Testis (tissue), 3 donors: ENCODE data around the gene RIPOR2. TPM values are rescaled to one million over a fixed set of nuclear protein-coding genes. Genes with fewer than 3 reads are reported as not detected.

ENCODE experiments used
- DNase-seq: peaks from one replicate; pipeline ENCODE4 v3.0.0-alpha.2; 2019
- H3K27ac ChIP-seq, 2 donors: fragments of 200-600 bp; sonication (generic); one replicate each; pipeline ENCODE4 v1.5.1; 2019
- H3K27me3 ChIP-seq: fragments of 200-600 bp; sonication (generic); one replicate; pipeline ENCODE4 v1.5.1; 2019
- H3K36me3 ChIP-seq: fragments of 200-600 bp; sonication (generic); one replicate; pipeline ENCODE4 v1.5.1; 2017; ENCODE audit warnings: low read depth; ENCODE audit errors: missing control alignments
- H3K4me1 ChIP-seq: fragments of 200-600 bp; sonication (generic); one replicate; pipeline ENCODE4 v1.5.1; 2019
- H3K4me3 ChIP-seq, 2 donors: fragments of 200-600 bp; sonication (generic); one replicate each; pipeline ENCODE4 v1.5.1; 2017 to 2019
- H3K9me3 ChIP-seq: fragments of 200-600 bp; sonication (generic); one replicate; pipeline ENCODE4 v1.5.1; 2017
- POLR2A ChIP-seq: fragments of 450-650 bp; IDR thresholded peaks from one replicate; pipeline ENCODE4 v1.6.1; 2017; ENCODE audit warnings: antibody characterized with exemption, mild to moderate bottlenecking, moderate library complexity
- WGBS, 2 donors: methylation state at CpG; one replicate each; pipeline ENCODE4 v1.1.5; 2018; 5-methylcytosine and 5-hydroxymethylcytosine counted together
- intact Hi-C: fragments of 100-400 bp; cut with DNase I; formaldehyde crosslinking; loops from one replicate; pipeline ENCODE4 v1.15.1; 2023; ENCODE audit warnings: low total_unique reads
- polyA plus RNA-seq: library from polyadenylated mRNA; stranded (reverse); fragments of 350-450 nt; fragmentation: Illumina TruSeq; extraction: RNeasy Lipid Tissue Mini Kit (QIAGEN cat#74804); gene quantifications from one replicate; pipeline ENCODE4 v1.2.3, GENCODE V29; 2014; ENCODE audit warnings: low read depth, low replicate concordance; ENCODE audit not compliant: insufficient read depth
- total RNA-seq, 2 donors: library from RNA; depleted of rRNA; stranded (reverse); fragments of >200 nt; gene quantifications; one replicate each; pipeline ENCODE4 v1.2.3, GENCODE V29; 2016
- TF ChIP-seq, protein P1 (sequence below), 3 experiments: fragments of 450-650 bp in 2 of 3; fragments of 200-600 bp in 1 of 3; sonication (generic) in 1 of 3; IDR thresholded peaks; one replicate each; pipeline ENCODE4 v1.5.1; 2016 to 2019; ENCODE audit warnings: antibody characterized with exemption in 3 of 3, mild to moderate bottlenecking in 2 of 3, moderate library complexity in 1 of 3

Gene RIPOR2
- total and polyA plus RNA-seq, 3 donors from 2014 or later = 3.7 to 15.1 (median 10.0) TPM

GRCh38 chr6:24899136-24899996 is 36.4 kb downstream of the RIPOR2 start:
- Histone ChIP-seq H3K27ac (no peak overlapping the region), H3K9me3 (no peaks in the 10 kb centered on the region), H3K27me3 (no peaks in the 10 kb centered on the region), H3K4me1 (no peaks in the 10 kb centered on the region), H3K36me3 (no peaks in the 10 kb centered on the region), H3K4me3 (no peak overlapping the region)
- no peak for TF ChIP-seq POLR2A
- TF ChIP-seq, protein P1, sequence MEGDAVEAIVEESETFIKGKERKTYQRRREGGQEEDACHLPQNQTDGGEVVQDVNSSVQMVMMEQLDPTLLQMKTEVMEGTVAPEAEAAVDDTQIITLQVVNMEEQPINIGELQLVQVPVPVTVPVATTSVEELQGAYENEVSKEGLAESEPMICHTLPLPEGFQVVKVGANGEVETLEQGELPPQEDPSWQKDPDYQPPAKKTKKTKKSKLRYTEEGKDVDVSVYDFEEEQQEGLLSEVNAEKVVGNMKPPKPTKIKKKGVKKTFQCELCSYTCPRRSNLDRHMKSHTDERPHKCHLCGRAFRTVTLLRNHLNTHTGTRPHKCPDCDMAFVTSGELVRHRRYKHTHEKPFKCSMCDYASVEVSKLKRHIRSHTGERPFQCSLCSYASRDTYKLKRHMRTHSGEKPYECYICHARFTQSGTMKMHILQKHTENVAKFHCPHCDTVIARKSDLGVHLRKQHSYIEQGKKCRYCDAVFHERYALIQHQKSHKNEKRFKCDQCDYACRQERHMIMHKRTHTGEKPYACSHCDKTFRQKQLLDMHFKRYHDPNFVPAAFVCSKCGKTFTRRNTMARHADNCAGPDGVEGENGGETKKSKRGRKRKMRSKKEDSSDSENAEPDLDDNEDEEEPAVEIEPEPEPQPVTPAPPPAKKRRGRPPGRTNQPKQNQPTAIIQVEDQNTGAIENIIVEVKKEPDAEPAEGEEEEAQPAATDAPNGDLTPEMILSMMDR (IDR thresholded peaks at IDR 0.05) = no peak
- intact Hi-C loops = no loop called here
- DNase-seq = no peak
- 69 to 81% methylated on average over 8 of the region's 8 CpGs for WGBS, 2 donors

DNA sequence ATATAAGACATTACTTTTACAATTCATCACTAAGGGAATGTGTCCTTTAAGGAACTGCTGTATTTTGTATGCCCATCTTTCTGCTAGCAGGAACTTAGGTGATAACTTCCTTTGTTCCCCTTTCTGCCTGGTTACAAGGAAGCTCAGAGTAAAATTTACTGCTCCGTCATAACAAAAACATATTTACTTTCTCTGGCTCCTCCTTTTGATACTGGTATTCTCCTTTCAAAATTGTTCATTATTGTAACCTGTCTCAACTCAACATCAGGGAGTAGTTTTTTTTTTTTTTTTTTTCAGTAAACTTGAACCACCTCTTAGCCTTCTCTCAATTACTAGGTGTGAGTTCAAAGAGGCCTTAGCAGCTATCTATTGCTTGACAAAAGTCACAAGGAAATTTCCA is 37.1 kb downstream of the RIPOR2 start:
- no peak for DNase-seq
- TF ChIP-seq POLR2A = no peak
- TF ChIP-seq, protein P1 (IDR thresholded peaks at IDR 0.05) = no peak

DNA sequence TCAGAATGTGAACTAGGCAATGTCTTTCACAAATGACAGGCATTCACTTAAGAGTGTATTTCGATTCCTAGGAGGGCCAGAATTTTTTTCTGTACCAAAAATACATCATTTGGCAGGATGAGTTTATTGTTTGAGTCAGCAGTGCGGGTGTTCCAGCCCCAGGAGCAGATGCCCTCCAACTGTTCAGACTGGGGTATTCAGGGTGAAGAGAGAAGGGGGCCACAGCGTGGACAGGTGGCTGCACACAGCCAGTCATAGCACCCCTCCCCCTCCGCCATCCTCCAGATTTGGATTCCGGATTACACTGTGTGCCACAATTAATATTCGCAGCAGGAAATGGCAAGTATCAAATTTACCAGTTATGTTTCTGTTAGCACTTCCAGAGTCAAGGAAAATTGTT is 38.6 kb downstream of the RIPOR2 start:
- no peak for TF ChIP-seq POLR2A
- TF ChIP-seq, protein P1 (IDR thresholded peaks at IDR 0.05) = no peak
- H3K9me3 ChIP-seq = no peaks in the 10 kb centered on the region
- no peaks in the 10 kb centered on the region for H3K27me3 ChIP-seq
- no peaks in the 10 kb centered on the region for H3K4me1 ChIP-seq
- intact Hi-C loops = no loop called here
- no peak for DNase-seq
- no peak overlapping the region for H3K27ac ChIP-seq
- 90 to 91% methylated on average over 6 of the region's 6 CpGs for WGBS, 2 donors
- H3K4me3 ChIP-seq = no peak overlapping the region
- H3K36me3 ChIP-seq = no peaks in the 10 kb centered on the region

More for the DNA sequence above, 37.1 kb downstream of the RIPOR2 start:
- Histone ChIP-seq H3K36me3 (no peaks in the 10 kb centered on the region), H3K27ac (no peak overlapping the region), H3K27me3 (no peaks in the 10 kb centered on the region), H3K4me1 (no peaks in the 10 kb centered on the region), H3K4me3 (no peak overlapping the region), H3K9me3 (no peaks in the 10 kb centered on the region)
- WGBS, 2 donors = 0 to 90% methylated on average over 1 of the region's 1 CpG
- intact Hi-C loops = no loop called here

DNA sequence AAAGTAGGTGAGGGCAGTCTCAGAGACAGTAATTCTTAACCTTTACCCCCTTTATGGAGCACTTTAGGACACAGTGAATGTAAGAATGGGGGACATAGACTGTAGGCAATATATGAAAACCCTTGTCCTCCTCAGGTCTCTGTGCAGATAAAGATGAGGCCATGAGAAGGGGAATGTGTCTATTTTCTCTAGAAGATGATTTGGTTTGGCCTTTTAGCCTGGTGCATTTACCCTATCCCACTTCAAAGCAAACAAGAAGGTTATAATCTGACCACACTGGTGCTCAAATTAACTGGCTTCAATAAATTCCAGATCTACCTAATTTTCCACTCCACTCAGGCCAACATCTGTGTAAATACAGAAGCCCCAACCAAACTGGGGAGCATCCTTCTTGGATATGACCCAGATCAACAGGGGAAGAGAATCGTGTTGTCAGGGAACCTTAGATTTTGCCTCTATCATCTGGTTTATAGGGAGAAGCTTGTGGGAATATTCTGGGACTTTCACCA is 42.4 kb downstream of the RIPOR2 start:
- H3K4me3 ChIP-seq = no peak overlapping the region
- WGBS, 2 donors = 70 to 74% methylated on average over 1 of the region's 1 CpG
- H3K27ac ChIP-seq = no peak overlapping the region
- H3K9me3 ChIP-seq = no peaks in the 10 kb centered on the region
- intact Hi-C loops = no loop called here
- TF ChIP-seq POLR2A = no peak
- TF ChIP-seq, protein P1 (IDR thresholded peaks at IDR 0.05) = no peak
- H3K27me3 ChIP-seq = no peaks in the 10 kb centered on the region
- H3K36me3 ChIP-seq = no peaks in the 10 kb centered on the region
- H3K4me1 ChIP-seq = no peaks in the 10 kb centered on the region
- no peak for DNase-seq
